Dedifferentiated amniotic fluid mesenchymal stem cell (primary cell): ENCODE data around the gene RP2.

Source experiments
- DNase-seq: peaks from one replicate; pipeline ENCODE4 v3.0.0-alpha.2; 2016; ENCODE audit errors: extremely low spot score

RP2 gene

DNA sequence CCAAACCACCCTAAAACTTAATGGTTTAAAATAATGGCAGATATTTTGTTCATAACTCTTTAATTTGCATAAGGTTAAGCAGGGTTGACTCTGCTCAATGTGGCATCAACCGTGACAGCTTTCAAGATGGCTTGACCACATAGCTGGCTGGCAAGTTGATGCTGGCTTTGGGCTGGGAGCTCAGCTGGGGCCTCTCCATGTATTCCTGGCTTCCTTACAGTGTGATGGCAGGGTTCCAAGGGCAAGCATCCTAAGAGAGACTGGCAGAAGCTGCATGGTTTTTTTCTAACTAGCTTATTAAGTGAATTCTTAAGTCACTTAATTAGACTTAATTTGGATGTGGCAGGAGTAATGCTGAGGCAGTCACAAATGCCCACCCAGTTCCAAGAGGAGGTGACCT lies 4.5 kb downstream of the RP2 start:
- no peak for DNase-seq

DNA sequence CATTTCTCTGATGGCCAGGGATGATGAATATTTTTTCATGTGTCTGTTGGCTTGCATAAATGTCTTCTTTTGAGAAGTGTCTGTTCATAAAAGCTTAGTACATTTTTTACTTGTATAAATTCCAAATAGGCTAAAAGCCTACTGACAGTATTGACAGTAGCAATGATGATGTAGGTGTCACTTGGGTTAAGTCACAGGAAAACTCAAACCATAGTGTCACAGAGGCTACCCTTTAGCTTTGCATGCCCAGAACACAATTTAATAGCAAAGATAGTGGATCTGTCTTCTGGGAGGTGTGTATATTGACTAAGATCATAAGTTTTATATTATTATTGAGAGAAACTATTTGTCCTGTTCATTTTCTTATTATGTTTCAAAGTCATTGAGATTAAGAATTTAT lies 8.1 kb downstream of the RP2 start:
- DNase-seq = no peak

GRCh38 chrX:46849933-46850332 lies 13.1 kb downstream of the RP2 start:
- no peak for DNase-seq

GRCh38 chrX:46850771-46851170 lies 13.9 kb downstream of the RP2 start:
- no peak for DNase-seq

GRCh38 chrX:46856483-46856882 lies 19.6 kb downstream of the RP2 start:
- DNase-seq = no peak

GRCh38 chrX:46860557-46860956 lies 23.7 kb downstream of the RP2 start:
- DNase-seq = no peak

DNA sequence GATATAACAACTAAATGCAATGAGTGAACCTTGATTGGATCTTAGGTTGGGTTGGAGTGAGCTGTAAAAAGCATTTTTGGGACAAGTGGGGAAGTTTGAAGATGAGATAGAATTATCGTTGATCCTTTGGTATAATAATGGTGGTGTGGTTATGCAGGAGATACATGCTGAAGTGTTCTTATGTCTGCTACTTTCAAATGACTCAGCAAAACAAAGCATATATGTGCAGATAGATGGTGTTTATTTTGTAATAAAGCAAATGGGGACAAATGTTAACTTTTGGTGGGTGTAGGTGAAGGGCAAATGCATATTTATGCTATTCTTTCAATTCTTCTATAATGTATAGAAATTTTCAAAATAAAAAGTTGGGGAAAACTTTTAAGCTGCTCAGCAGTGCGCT lies 26.2 kb downstream of the RP2 start:
- DNase-seq = no peak

- DNase-seq = no peak
Observed at GRCh38 chrX:46864606-46865005, 27.8 kb downstream of the RP2 start.

- DNase-seq = no peak
Observed at GRCh38 chrX:46865281-46865680, 28.4 kb downstream of the RP2 start.

DNA sequence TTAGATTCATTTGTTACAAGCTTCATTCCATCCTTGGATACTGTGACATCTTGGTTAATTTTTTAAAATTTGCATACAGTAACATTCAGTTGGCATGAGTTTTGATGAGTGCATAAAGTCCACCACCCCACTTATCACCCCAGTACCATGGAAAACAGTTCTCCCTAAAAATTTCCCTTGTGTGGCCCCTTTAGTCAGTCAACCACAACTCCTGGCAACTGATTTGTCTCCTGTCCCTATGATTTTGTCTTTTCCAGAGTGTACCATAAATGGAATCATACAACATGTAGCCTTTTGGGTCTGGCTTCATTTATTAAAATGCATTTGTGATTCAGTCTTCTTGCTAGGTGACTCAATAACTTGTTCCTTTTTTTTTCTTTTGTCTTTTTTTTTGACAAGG lies 29.9 kb downstream of the RP2 start:
- no peak for DNase-seq

DNA sequence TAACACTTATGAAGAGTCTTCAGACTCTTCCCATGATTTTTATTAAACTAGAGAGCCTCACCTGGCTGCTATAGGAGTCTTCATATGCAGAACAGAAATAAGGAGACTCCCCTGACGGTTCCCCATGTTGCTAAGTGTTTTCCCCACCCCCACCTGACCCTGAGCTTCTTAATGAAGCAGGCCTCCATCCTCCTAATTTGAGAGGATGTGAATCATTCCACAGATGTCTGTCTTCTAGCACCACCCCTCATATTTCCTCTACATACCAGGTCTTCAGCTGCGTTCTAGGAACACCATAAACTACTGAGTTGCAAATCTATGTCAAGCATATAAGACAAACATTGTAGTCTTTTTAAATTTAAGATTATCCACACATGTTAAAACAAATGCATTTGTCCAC lies 36.9 kb downstream of the RP2 start:
- DNase-seq = no peak

- DNase-seq = no peak
Observed at GRCh38 chrX:46876901-46877300, 40.1 kb downstream of the RP2 start.

DNA sequence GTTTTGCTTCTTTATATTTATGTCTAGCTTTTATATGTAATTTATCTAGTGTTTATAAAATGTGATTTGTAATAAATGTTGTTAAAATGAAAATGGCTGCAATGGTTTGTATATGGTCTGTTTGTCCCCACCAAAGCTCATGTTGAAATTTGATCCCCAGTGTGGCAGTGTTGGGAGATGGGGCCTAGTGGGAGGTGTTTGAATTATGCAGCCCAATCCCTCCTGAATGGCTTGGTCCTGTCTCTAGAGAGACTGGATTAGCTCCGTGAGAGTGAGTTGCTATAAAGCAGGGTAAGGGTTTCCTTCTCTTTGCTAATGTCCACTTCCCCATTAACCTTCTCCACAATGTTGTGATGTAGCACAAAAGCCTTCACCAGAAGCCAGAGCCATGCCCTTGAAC lies 45.4 kb downstream of the RP2 start:
- no peak for DNase-seq

- no peak for DNase-seq
Observed at GRCh38 chrX:46884799-46885198, 48.0 kb downstream of the RP2 start.

DNA sequence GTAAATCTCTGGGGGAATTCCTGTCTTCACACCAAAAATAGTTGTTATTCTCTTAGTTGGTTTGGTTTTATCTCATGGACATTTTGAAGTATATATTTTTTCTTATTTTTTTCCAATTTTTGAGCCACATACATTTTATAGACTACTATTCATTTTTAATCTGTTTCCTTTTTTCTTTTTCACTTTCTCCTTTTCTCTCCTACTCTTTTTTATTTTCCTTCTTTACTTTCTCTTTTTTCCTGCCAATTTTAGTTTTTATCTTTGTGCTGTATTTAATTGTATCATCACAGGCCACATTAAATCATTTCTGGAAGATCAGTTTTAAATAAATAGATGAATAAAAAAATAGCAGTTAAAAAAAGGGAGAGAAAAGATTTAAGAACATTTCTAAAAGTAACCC lies 61.4 kb downstream of the RP2 start:
- no peak for DNase-seq

- DNase-seq = peak; percentile 58
Observed at GRCh38 chrX:46903458-46904242, 66.8 kb downstream of the RP2 start.

GRCh38 chrX:46904626-46905025 lies 67.8 kb downstream of the RP2 start:
- no peak for DNase-seq

DNA sequence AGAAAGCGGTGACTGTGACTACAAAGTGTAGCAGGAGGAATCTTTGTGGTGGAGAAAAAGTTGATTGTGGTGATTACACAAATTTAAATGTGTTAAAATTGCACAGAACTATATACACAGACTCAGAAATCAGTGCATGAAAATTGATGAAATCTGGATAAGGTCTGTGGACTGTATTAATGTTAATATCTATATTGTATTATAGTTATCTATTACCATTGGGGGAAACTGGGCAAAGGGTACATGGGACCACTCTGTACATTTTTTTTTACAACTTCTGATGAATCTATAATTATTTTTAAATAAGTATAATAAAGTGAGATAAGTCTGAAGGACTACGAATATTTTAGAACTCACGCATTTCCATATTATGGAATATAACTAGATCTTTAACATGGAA lies 73.6 kb downstream of the RP2 start:
- no peak for DNase-seq

GRCh38 chrX:46912098-46912602 lies 75.3 kb downstream of the RP2 start, which contains the start of gene JADE3:
Gene JADE3, plus strand, starts transcription at chrX:46912421. Its CDS starts 72,474 bp downstream, at chrX:46984895.
- DNase-seq = peak; percentile 24

GRCh38 chrX:46912603-46913491 lies 76.0 kb downstream of the RP2 start:
- no peak for DNase-seq

- no peak for DNase-seq
Observed at GRCh38 chrX:46913667-46914066, 76.8 kb downstream of the RP2 start.

- DNase-seq = no peak
Observed at GRCh38 chrX:46916273-46916672, 79.4 kb downstream of the RP2 start.

GRCh38 chrX:46917622-46918021 lies 80.8 kb downstream of the RP2 start:
- no peak for DNase-seq
